HepG2 (cell line): ENCODE measurements around the gene XXYLT1. TPM values are rescaled to one million over a fixed set of nuclear protein-coding genes. Genes with fewer than 3 reads are reported as not detected.

Experiments
- ATF5 ChIP-seq: sonication (generic); formaldehyde crosslinking; IDR thresholded peaks from 2 replicates; pipeline ENCODE4 v1.4.0; 2020; ENCODE audit warnings: mild to moderate bottlenecking, low read depth, missing genetic modification reagents
- FOSL2 ChIP-seq: sonication (generic); formaldehyde crosslinking; IDR thresholded peaks from 2 replicates; pipeline ENCODE4 v1.4.0; 2020; ENCODE audit warnings: missing genetic modification reagents
- FOXO4 ChIP-seq: sonication (generic); formaldehyde crosslinking; conservative IDR thresholded peaks from 2 replicates; pipeline ENCODE4 v1.8.1; 2023; ENCODE audit warnings: missing genetic modification reagents
- GFI1 ChIP-seq: sonication (generic); formaldehyde crosslinking; IDR thresholded peaks from 2 replicates; pipeline ENCODE4 v1.5.0; 2020; ENCODE audit warnings: missing genetic modification reagents, mild to moderate bottlenecking, borderline replicate concordance
- HNRNPLL ChIP-seq: fragments of 200-400 bp; formaldehyde crosslinking; IDR thresholded peaks from 2 replicates; pipeline ENCODE4 v1.6.1; 2017; ENCODE audit warnings: mild to moderate bottlenecking, low read depth, low read length; ENCODE audit not compliant: poor library complexity, severe bottlenecking
- ISL2 ChIP-seq: sonication (generic); formaldehyde crosslinking; IDR thresholded peaks from 2 replicates; pipeline ENCODE4 v1.5.0; 2020; ENCODE audit warnings: missing genetic modification reagents
- LRRFIP1 ChIP-seq: sonication (generic); formaldehyde crosslinking; conservative IDR thresholded peaks from 2 replicates; pipeline ENCODE4 v1.4.0; 2020; ENCODE audit warnings: missing genetic modification reagents
- NONO ChIP-seq, 2 experiments: fragments of 450-650 bp in 1 of 2; sonication (generic) in 1 of 2; formaldehyde crosslinking in 1 of 2; IDR thresholded peaks in 1 of 2; conservative IDR thresholded peaks in 1 of 2; 2 replicates each; pipeline versions ENCODE4 v1.6.1 to v1.8.0; 2017 to 2022; ENCODE audit warnings: mild to moderate bottlenecking in 1 of 2, missing genetic modification reagents in 1 of 2, moderate library complexity in 1 of 2
- NR0B2 ChIP-seq: sonication (generic); formaldehyde crosslinking; IDR thresholded peaks from 2 replicates; pipeline ENCODE4 v1.4.0; 2020; ENCODE audit warnings: mild to moderate bottlenecking, missing genetic modification reagents
- ZBTB49 ChIP-seq: sonication (generic); formaldehyde crosslinking; IDR thresholded peaks from 2 replicates; pipeline ENCODE4 v1.4.0; 2020; ENCODE audit warnings: missing genetic modification reagents, borderline replicate concordance
- ZKSCAN8 ChIP-seq: IDR thresholded peaks from 2 replicates; pipeline ENCODE4 v1.6.1; 2016; ENCODE audit warnings: borderline replicate concordance, missing genetic modification reagents, missing compliant biosample characterization
- ZNF567 ChIP-seq: sonication (generic); formaldehyde crosslinking; IDR thresholded peaks from 2 replicates; pipeline ENCODE4 v1.8.1; 2023; ENCODE audit warnings: mild to moderate bottlenecking, missing genetic modification reagents, borderline replicate concordance
- ZNF670 ChIP-seq: sonication (generic); formaldehyde crosslinking; IDR thresholded peaks from 2 replicates; pipeline ENCODE4 v1.8.0; 2022; ENCODE audit warnings: mild to moderate bottlenecking, missing genetic modification reagents, borderline replicate concordance
- ZNF761 ChIP-seq: sonication (generic); formaldehyde crosslinking; conservative IDR thresholded peaks from 2 replicates; pipeline ENCODE4 v1.4.0; 2020; ENCODE audit warnings: mild to moderate bottlenecking, missing genetic modification reagents
- ZNF766 ChIP-seq: sonication (generic); formaldehyde crosslinking; IDR thresholded peaks from 2 replicates; pipeline ENCODE4 v1.5.0; 2020; ENCODE audit warnings: missing genetic modification reagents, borderline replicate concordance
- ZNF770 ChIP-seq: sonication (generic); formaldehyde crosslinking; IDR thresholded peaks from 2 replicates; pipeline ENCODE4 v1.5.0; 2020; ENCODE audit warnings: mild to moderate bottlenecking, missing genetic modification reagents
- polyA plus RNA-seq, 8 experiments: library from polyadenylated mRNA; depleted of rRNA in 3 of 8; stranded (reverse) in 7 of 8; unstranded in 1 of 8; fragments of >200 nt; fragmentation: Illumina TruSeq in 4 of 8; extraction: Trizol in 4 of 8; gene quantifications; 2 replicates each; pipeline versions ENCODE4 v1.2.1 to v1.2.3, GENCODE V29; 2011 to 2016; ENCODE audit warnings: low read depth in 4 of 8, missing spikeins in 1 of 8, mixed read lengths in 1 of 8; ENCODE audit not compliant: insufficient read depth in 1 of 8
- total RNA-seq, 5 experiments: library from RNA; depleted of rRNA; stranded (reverse); fragments of >200 nt; fragmentation: Illumina TruSeq; extraction: Trizol; gene quantifications; 2 replicates each; pipeline ENCODE4 v1.2.3, GENCODE V29; 2016; ENCODE audit warnings: low read depth in 1 of 5

XXYLT1 gene
- total and polyA plus RNA-seq, 2 of the 13 experiments (the other 11 are each of a cell fraction or from before 2014, with no cell fraction given) = 17.7 to 19.0 TPM

GRCh38 chr3:195259475-195260279, 11.3 kb downstream of the XXYLT1 start (continued):
- peak; percentile 99 for TF ChIP-seq ZNF770 (CRISPR knock-in tag)
- peak; percentile 61; the same call in 1 of the 2 replicates for TF ChIP-seq ATF5
- no peak for TF ChIP-seq ZNF567 (CRISPR knock-in tag)
- peak; percentile 36 for TF ChIP-seq NR0B2 (CRISPR knock-in tag)
- no peak for TF ChIP-seq NONO (IDR thresholded peaks at IDR 0.05)
- peak; percentile 87; the same call in 1 of the 2 replicates for TF ChIP-seq NONO (CRISPR knock-in tag; conservative IDR thresholded peaks at IDR 0.05)
- TF ChIP-seq GFI1 (CRISPR knock-in tag) = no peak
- no peak for TF ChIP-seq LRRFIP1
- TF ChIP-seq HNRNPLL = peak; percentile 59
- peak; percentile 62 for TF ChIP-seq FOSL2 (CRISPR knock-in tag)
- TF ChIP-seq ZNF761 (CRISPR knock-in tag) = 0 out of 2 replicates have a peak, but pooled peaks have one; percentile 42
- 0 out of 2 replicates have a peak, but pooled peaks have one; percentile 16 for TF ChIP-seq ISL2
- peak; percentile 59 for TF ChIP-seq ZNF670 (CRISPR knock-in tag)
- 0 out of 2 replicates have a peak, but pooled peaks have one; percentile 14 for TF ChIP-seq ZBTB49
- peak; percentile 36; the same call in 1 of the 2 replicates for TF ChIP-seq ZKSCAN8
- TF ChIP-seq FOXO4 = no peak
- TF ChIP-seq ZNF766 = no peak
